GM23248 (cell line): ENCODE results near the gene RNF135.

Experiments
- EZH2 ChIP-seq: fragments of 200-600 bp; sonication (generic); IDR thresholded peaks from 2 replicates; pipeline ENCODE4 v1.6.1; 2018; ENCODE audit warnings: antibody characterized with exemption, mild to moderate bottlenecking; ENCODE audit not compliant: insufficient read depth, poor library complexity, severe bottlenecking
- EZH2phosphoT487 ChIP-seq: fragments of 200-600 bp; sonication (generic); IDR thresholded peaks from 2 replicates; pipeline ENCODE4 v1.6.1; 2018; ENCODE audit warnings: antibody characterized with exemption, moderate library complexity, mild to moderate bottlenecking, low read depth; ENCODE audit not compliant: insufficient read depth

DNA sequence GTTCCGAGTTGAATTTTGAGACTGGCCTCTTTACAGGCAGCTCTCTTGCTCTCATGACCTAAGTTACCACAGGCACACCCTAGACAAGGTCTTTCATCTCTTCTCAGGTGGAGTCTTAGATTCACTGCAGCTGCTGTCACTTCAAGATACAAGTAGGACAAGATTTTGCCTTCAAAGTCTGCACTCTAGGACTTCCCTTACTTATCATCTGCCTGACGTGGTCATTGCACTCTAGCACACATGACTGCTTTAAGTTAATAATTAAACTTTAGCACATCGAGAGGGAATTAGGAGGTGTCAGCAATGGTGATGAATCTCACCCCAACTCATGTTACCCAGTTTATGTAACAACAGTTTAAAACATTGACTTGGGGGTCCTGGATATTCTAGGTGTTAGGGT lies 25.6 kb downstream of the RNF135 start:
- TF ChIP-seq EZH2 (no peak), EZH2phosphoT487 (no peak)
